Activated T-cell treated with anti-CD3 and anti-CD28 coated beads, Interleukin-2, amount 50 U/mL, for 1 hour (primary cell): ENCODE results near the gene MVB12B.

Experiments used
- DNase-seq: peaks from one replicate; pipeline ENCODE4 v3.0.0-alpha.2; 2020

Gene MVB12B

GRCh38 chr9:126334721-126335621 is 8.3 kb downstream of the MVB12B start:
- DNase-seq: no peak

GRCh38 chr9:126335837-126336735 is 9.5 kb downstream of the MVB12B start:
- no peak for DNase-seq

- DNase-seq: no peak
These were observed 10.2 kb downstream of the MVB12B start for GRCh38 chr9:126336736-126337325.

- DNase-seq: no peak
These were observed 11.2 kb downstream of the MVB12B start for GRCh38 chr9:126337729-126338372.

GRCh38 chr9:126338945-126339344 is 12.3 kb downstream of the MVB12B start:
- DNase-seq: no peak

- DNase-seq: no peak
These were observed 14.8 kb downstream of the MVB12B start for GRCh38 chr9:126341426-126341825.

GRCh38 chr9:126341902-126342301 is 15.3 kb downstream of the MVB12B start:
- DNase-seq: no peak

- no peak for DNase-seq
These were observed 16.0 kb downstream of the MVB12B start for GRCh38 chr9:126342621-126343031.

GRCh38 chr9:126343271-126343700 is 16.7 kb downstream of the MVB12B start:
- no peak for DNase-seq

- DNase-seq: no peak
These were observed 19.4 kb downstream of the MVB12B start for GRCh38 chr9:126346031-126346430.

GRCh38 chr9:126347093-126347492 is 20.5 kb downstream of the MVB12B start:
- no peak for DNase-seq

GRCh38 chr9:126347911-126348760 is 21.5 kb downstream of the MVB12B start:
- DNase-seq: no peak

- no peak for DNase-seq
These were observed 22.4 kb downstream of the MVB12B start for GRCh38 chr9:126348911-126349550.

- no peak for DNase-seq
These were observed 28.5 kb downstream of the MVB12B start for GRCh38 chr9:126354887-126355770.

GRCh38 chr9:126357074-126357473 is 30.4 kb downstream of the MVB12B start:
- no peak for DNase-seq

- DNase-seq: no peak
These were observed 33.4 kb downstream of the MVB12B start for GRCh38 chr9:126360073-126360472.

- no peak for DNase-seq
These were observed 35.2 kb downstream of the MVB12B start for GRCh38 chr9:126361810-126362238.

- no peak for DNase-seq
These were observed 36.6 kb downstream of the MVB12B start for GRCh38 chr9:126363250-126363649.

GRCh38 chr9:126363847-126364671 is 37.4 kb downstream of the MVB12B start:
- DNase-seq: no peak
